ENCODE data around the gene MGLL. TPM values are rescaled to one million over a fixed set of nuclear protein-coding genes. Genes with fewer than 3 reads are reported as not detected.
A peak's percentile ranks its signal among the peaks of the same experiment; 100 is the strongest.

MGLL gene
- total RNA-seq, 2 donors from 2014 or later: 123 to 200 TPM

GRCh38 chr3:127734754-127735473 is 87.4 kb downstream of the MGLL start:
- Histone ChIP-seq H3K27ac (peak overlapping the region; percentile 51), H3K9ac (ENCODE audit: low read depth in 2 of 2, low read length in 2 of 2) (peak overlapping the region in 1 of 2 donors; percentile 64), H3K36me3 (no peaks in the 10 kb centered on the region), H3K9me3 (no peaks in the 10 kb centered on the region), H3K27me3 (no peaks in the 10 kb centered on the region), H3K4me3 (no peak overlapping the region), H3K4me1 (peaks cover 21% of the 10 kb centered on the region)
- no peak for TF ChIP-seq CTCF (IDR thresholded peaks at IDR 0.05)
- no peak for DNase-seq
- intact Hi-C loops (cut with DNase I): no loop called here

DNA sequence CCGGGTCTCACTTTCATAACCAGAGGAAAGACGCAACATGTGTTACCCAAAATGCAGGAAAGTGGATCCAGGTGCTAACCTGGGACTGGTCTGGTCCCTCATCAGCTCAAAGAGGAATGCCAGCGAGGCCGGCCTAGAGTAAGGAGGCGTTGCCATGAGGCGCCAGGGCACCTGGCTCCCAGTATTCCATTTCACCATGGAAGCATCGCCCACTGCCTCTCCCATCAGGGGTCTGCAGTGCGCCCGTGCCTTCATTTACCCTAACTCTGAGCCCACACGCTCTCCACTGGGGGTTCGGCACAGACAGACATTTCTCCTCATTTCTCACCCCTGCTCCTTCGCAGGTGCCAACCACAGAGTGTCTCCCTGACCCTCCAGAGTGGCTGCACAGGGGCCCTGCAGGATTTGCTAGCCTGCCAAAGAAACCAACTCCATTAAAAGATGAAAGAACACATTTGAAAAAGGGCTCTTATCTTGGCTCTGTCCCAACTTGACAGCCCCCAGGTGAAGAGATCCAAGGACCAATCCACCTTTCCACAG is 88.1 kb downstream of the MGLL start:
- Histone ChIP-seq H3K9ac (ENCODE audit: low read depth in 2 of 2, low read length in 2 of 2) (peak overlapping the region in 1 of 2 donors; percentile 64), H3K27ac (peak overlapping the region; percentile 51), H3K4me3 (no peak overlapping the region), H3K27me3 (no peaks in the 10 kb centered on the region), H3K36me3 (no peaks in the 10 kb centered on the region), H3K4me1 (peaks cover 21% of the 10 kb centered on the region), H3K9me3 (no peaks in the 10 kb centered on the region)
- TF ChIP-seq CTCF (IDR thresholded peaks at IDR 0.05): no peak
- no peak for DNase-seq
- intact Hi-C loops (cut with DNase I): no loop called here

DNA sequence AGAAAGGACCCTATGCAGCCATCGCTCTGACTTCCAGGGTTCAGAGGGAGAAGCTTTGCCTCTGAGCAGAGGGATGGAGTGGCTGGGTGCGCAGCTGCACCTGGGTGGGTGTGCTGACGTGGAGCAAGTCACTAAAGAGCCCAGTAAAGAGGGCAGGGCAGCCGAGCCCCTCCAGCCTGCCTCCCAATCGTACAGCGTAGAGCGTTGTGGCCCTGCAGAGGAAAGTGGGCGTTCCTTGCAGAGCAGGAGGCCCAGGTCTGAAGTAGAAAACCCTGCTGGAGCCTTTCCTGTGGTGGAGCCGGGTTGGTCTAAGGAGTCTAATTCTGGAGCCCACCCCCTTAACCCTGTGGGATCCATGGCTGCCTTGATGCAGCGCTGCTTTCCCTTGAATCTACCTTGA is 88.5 kb downstream of the MGLL start:
- H3K27ac ChIP-seq: no peak overlapping the region
- no peak for DNase-seq
- no peak overlapping the region for H3K4me3 ChIP-seq
- no peaks in the 10 kb centered on the region for H3K36me3 ChIP-seq
- peaks cover 18% of the 10 kb centered on the region for H3K4me1 ChIP-seq
- intact Hi-C loops (cut with DNase I): no loop called here
- no peaks in the 10 kb centered on the region for H3K27me3 ChIP-seq
- H3K9me3 ChIP-seq: no peaks in the 10 kb centered on the region
- H3K9ac ChIP-seq (ENCODE audit: low read depth in 2 of 2, low read length in 2 of 2): no peak overlapping the region
- TF ChIP-seq CTCF (IDR thresholded peaks at IDR 0.05): no peak

DNA sequence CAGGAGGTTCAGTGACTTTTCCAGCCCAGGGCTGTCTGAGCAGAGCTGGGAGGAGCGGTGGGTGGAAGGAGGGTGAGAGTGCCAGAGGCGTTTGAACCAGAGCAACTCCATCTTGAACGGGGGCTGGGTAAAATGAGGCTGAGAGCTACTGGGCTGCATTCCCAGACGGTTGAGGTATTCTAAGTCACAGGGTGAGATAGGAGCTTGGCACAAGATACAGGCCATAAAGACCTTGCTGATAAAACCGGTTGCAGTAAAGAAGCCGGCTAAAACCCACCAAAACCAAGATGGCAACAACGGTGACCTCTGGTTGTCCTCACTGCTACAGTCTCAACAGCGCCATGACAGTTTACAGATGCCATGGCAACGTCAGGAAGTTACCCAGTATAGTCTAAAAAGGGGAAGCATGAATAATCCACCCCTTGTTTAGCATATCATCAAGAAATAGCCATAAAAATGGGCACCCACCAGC is 89.4 kb downstream of the MGLL start:
- no peak for TF ChIP-seq CTCF (IDR thresholded peaks at IDR 0.05)
- Histone ChIP-seq H3K4me3 (no peak overlapping the region), H3K9me3 (no peaks in the 10 kb centered on the region), H3K36me3 (no peaks in the 10 kb centered on the region), H3K27me3 (no peaks in the 10 kb centered on the region), H3K4me1 (peaks cover 13% of the 10 kb centered on the region), H3K9ac (ENCODE audit: low read depth in 2 of 2, low read length in 2 of 2) (no peak overlapping the region), H3K27ac (no peak overlapping the region)
- intact Hi-C loops (cut with DNase I): no loop called here
- no peak for DNase-seq

GRCh38 chr3:127732303-127732702 is 90.0 kb downstream of the MGLL start:
- H3K36me3 ChIP-seq: no peaks in the 10 kb centered on the region
- H3K27ac ChIP-seq: no peak overlapping the region
- peaks cover 13% of the 10 kb centered on the region for H3K4me1 ChIP-seq
- no peak for DNase-seq
- H3K27me3 ChIP-seq: no peaks in the 10 kb centered on the region
- intact Hi-C loops (cut with DNase I): no loop called here
- H3K9me3 ChIP-seq: no peaks in the 10 kb centered on the region
- no peak overlapping the region for H3K4me3 ChIP-seq
- no peak overlapping the region for H3K9ac ChIP-seq (ENCODE audit: low read depth in 2 of 2, low read length in 2 of 2)
- TF ChIP-seq CTCF (IDR thresholded peaks at IDR 0.05): no peak
